ENCODE results near the gene ABHD5.

The ABHD5 gene

GRCh38 chr3:43757666-43758321, 67.1 kb downstream of the ABHD5 start:
- DNase-seq (ENCODE audit: low spot score), result no peak

DNA sequence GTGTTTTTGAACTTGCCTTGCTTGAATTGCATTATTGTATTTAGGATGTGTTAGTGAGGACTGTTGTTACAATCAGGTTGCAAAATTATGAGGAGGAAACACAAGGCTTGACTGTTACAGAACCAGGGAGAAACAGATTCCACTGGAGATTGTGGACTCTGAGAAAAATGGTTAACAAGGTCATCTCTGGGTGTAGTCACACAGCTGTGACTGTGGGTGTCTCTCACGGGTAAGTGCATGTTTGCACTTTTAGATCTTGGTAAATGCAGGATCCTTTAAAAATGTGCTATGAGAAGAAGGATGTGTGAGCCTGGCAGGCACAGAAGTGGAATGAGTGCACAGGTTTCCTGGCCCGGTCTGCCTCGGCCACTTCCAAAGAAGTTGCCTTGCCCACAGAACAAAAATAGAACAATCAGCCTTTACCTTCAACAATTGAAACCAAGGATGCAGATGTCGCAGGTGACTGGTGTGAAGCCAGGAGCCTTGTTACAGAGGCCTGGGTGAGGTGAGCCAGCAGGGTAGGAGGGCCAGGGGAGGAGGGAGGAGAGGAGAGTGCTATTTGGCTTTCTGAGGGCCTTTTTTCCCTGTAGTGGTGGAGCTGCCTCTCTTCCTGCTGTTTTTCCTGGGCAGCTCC, 68.0 kb downstream of the ABHD5 start:
- DNase-seq (ENCODE audit: low spot score), result no peak

- no peak for DNase-seq (ENCODE audit: low spot score)
Observed at GRCh38 chr3:43759297-43759782, 68.6 kb downstream of the ABHD5 start.

DNA sequence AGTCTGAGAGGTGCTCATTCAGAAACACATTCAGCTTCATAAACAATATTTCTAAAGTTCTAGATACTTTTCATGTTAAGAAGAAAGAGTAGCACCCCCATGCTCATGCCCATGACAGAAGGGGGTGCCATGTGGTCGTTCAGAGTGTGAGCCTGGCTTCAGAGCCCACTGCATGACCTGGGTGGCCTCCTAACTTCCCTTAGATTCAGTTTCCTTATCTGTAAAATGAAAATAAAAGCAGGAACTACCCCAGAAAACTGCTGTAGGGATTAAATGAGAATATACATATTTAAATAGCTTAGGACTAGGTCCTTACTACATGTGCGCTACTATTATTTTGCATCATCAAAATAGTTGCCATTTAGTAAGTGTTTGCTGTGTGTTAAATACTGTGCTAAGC, 69.2 kb downstream of the ABHD5 start:
- no peak for DNase-seq (ENCODE audit: low spot score)

DNA sequence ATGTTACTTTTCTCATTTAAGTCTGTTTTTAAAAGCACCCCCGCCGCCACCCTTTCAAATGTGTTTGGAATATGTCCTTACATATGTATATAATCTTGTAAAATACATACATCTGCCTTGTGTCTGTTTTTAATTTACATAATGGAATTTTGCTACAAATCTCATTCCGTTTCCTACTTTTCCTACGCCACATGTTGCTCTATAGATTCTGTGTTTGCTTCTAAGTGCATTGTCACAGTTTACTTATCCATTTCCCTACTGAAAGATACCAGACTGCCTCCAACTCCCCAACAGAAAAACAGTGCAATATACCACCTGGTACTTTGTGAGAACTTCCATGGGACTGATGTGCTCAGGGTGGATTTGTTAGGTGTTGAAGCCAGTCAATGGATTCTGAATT, 70.2 kb downstream of the ABHD5 start:
- no peak for DNase-seq (ENCODE audit: low spot score)

- DNase-seq (ENCODE audit: low spot score), result no peak
Observed at GRCh38 chr3:43762451-43762850, 71.7 kb downstream of the ABHD5 start.

DNA sequence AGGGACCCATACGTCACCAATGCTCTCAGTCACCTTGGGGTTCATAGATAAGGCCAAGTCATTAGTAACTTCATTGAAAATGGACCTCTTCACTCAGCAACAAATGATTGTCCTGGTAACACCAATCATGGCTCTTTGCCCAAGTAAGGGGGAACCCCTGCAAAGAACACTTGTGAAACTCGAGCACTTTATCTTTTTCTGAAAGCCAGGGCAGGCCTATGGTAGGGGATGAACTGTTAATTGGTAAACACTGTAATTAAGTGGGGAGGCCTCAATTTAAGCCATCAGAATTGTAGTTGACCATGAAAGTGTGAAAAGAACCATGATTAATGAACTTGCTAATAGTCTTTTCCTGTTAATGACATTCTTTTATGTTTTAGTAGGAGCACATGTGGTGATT, 73.3 kb downstream of the ABHD5 start:
- no peak for DNase-seq (ENCODE audit: low spot score)

DNA sequence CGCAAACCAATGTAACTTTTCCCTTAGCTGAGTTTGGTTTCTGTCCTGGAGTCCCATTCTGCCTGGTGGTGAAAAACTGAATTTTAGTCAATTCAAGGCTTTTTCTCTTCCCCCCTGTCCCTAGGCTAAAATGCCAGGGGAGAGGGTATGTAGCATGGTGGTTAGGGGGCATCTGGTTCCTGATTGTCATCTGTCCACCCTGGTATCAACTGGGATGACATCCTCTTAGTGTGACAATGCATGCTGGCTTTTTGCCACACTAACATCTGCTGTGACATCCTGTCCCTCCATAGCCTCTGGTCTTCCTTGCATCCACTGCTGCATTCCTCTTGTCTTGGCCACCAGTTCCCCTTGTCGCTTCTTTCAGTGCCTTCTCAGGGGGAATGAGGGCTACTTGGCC, 73.7 kb downstream of the ABHD5 start:
- DNase-seq (ENCODE audit: low spot score), result no peak

GRCh38 chr3:43765521-43765971, 74.8 kb downstream of the ABHD5 start:
- no peak for DNase-seq (ENCODE audit: low spot score)

- DNase-seq (ENCODE audit: low spot score), result no peak
Observed at GRCh38 chr3:43766672-43767465, 76.1 kb downstream of the ABHD5 start.

GRCh38 chr3:43768381-43768973, 77.7 kb downstream of the ABHD5 start:
- no peak for DNase-seq (ENCODE audit: low spot score)

DNA sequence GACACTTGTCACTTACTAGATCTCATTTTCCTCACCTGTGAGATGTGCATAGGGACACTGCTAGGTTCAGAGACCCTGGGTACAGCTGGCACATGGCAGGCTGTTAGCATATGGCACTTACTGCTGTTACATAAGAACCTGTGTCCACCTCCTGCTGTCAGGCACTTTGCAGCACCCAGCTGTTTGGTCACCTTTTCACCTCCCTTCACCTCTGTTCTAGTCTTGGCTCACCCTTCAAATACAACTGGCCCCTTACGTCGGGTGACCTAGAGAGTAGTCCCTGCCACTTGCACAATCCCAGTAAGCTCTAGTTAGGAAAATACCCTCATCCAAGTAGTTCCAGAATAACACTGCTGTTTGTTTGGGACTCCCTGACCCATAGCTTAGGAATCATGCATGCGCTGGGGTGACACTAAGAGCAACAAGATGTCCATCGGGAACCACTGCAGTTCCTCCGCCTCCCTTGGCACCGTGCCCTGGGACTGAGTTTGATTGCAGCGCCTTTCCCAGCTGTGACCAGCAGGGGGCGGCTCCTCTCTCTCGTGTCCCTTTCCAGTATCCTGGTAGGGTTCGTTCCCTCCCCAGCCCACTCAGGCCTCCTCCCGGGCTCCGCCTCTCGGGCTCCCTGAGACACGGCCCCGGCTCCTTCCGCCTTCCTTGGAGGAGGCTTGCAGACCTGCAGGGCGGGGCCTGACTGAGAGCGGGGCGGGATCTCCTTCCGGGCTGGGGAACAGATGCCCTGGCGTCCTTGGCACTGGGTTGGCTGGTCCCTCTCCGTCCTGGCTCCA, 78.6 kb downstream of the ABHD5 start:
- DNase-seq (ENCODE audit: low spot score), result peak; percentile 83

GRCh38 chr3:43769885-43770425, 79.2 kb downstream of the ABHD5 start:
- DNase-seq (ENCODE audit: low spot score), result no peak

GRCh38 chr3:43770426-43771103, 79.8 kb downstream of the ABHD5 start:
- peak; percentile 53 for DNase-seq (ENCODE audit: low spot score)

DNA sequence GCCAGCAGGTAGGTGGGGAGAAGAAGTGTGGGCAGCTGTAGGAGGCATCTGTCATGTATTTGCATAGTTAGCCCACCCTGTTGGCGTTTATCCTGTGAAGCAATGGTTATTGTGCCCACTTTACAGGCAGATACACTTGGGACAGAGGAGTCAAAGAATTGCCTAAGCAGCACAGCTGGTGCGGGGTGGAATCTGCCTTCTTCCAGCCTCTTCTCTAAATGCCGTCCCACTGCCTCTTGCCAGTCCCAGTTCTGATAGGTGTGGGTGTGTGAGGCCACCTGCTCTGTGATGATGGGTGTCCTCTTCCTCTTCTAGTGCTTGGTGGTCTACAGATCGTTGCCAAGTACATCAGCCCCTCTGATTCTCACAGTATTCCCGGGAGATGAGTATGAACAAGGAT, 80.9 kb downstream of the ABHD5 start:
- DNase-seq (ENCODE audit: low spot score), result no peak

DNA sequence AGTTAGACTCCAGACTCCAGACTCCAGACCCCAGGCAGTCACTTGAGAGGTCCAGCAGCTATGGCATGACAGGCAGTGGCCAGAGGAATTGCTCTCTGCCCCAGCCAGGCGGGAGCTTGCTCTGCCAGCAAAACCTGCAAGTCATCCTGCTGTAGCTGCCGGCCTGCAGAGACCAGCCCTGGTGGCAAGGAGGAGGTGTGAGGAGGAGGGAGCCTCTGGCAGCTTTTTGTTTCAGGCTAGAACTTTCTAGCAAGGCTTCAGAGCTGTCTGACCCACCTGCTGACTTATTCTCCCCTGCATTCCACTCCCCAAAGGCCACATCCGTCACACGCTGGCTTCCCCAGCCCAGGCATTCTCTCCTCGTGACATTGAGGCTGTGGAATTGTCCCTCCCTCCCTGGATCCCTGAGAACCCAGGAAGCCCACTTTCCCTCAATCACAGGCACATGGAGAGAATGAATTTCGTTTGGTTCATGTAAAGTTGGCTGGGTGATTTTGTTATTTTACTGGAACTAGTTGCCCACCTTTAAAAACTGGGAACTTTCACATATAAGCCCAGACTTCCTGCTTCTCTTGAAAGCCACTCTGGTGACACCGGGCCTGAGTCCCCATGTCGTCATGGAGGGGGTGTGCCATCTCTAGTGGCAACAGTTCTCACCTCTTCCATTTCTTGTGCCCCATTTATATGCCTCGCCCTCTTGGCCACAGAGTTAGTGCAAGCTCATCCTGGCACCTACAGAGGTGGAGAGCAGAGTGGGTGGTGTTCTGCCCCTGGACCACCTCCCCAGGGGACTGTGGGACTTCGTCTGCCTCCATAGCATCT, 82.7 kb downstream of the ABHD5 start:
- DNase-seq (ENCODE audit: low spot score), result no peak

GRCh38 chr3:43774799-43775198, 84.1 kb downstream of the ABHD5 start:
- DNase-seq (ENCODE audit: low spot score), result no peak

DNA sequence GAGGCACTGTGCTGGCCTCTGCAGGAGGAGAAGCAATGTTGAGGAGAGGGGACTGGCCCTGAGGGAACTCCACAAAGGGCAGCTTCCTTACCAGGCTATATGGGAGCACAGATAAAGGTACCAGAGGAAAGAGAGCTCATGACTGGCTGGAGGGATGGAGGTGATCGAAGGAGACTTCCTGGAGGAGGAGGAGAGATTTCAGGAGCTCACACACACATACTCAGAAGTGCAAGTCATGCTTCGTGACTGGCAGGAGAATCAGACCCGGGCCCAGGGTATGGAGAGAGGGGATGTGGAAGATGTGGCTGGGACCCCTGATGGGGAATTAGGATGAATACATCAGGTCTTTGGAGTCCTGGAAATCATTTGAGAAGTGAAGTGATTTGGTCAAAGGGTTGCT, 85.4 kb downstream of the ABHD5 start:
- DNase-seq (ENCODE audit: low spot score), result no peak

DNA sequence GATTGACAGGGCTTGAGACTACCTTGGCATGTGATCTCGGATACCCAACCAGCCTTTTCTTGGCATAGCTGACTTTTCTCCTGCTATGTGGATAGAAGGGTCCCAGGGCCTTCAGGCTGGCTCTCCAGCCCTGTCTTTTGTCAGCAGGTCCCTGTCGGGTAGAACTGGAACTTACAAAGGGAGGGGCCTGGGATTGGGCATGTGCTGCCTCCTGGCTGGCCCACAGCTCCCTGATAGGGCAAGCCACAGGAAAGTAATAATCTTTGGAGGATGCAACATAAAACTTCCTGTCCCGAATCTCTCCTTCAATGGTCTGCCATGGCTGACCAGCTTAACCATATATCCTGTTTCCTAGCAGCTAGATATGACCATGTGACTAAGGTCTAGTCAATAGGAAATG, 89.1 kb downstream of the ABHD5 start:
- DNase-seq (ENCODE audit: low spot score), result no peak

DNA sequence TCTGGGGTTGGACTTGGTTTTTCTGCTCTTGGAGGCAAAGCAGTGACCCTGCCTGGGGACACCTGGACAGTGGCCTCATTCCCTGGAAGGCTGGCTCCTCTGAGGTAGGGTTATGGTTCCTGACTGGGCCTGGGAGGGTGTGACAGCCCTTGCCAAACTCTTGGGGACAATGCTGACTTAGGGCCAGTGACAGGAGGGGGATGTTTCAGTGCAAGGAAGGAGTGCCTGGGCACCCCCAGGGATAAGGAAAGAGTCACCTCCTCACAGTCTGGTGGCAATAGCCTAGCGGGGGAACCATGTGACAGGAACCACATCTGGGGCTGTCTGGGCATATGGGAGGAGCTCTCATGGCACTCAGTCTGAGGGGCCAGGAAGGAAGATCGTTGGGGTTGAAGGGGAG, 91.8 kb downstream of the ABHD5 start:
- DNase-seq (ENCODE audit: low spot score), result no peak
